ENCODE measurements around the gene PCDH15. TPM values are rescaled to one million over a fixed set of nuclear protein-coding genes. Genes with fewer than 3 reads are reported as not detected.
A peak's percentile ranks its signal among the peaks of the same experiment; 100 is the strongest.

Gene PCDH15
- total RNA-seq, 1 donor from 2014 or later: 3.2 TPM

- H3K9me3 ChIP-seq: no peaks in the 10 kb centered on the region
- no peak overlapping the region for H3K27ac ChIP-seq
- H3K4me1 ChIP-seq: no peaks in the 10 kb centered on the region
- no peaks in the 10 kb centered on the region for H3K27me3 ChIP-seq
- H3K36me3 ChIP-seq: no peaks in the 10 kb centered on the region
- intact Hi-C loops (cut with DNase I): no loop called here
- ATAC-seq (no peak), DNase-seq (no peak)
- no peak overlapping the region for H3K4me3 ChIP-seq
- TF ChIP-seq CTCF (IDR thresholded peaks at IDR 0.05): no peak
These were observed 735.9 kb downstream of the PCDH15 start for GRCh38 chr10:54065106-54065505.

- ATAC-seq: peak; percentile 14
These were observed 736.8 kb downstream of the PCDH15 start for GRCh38 chr10:54064215-54064614.

GRCh38 chr10:54063514-54063913 is 737.5 kb downstream of the PCDH15 start:
- ATAC-seq (no peak), DNase-seq (no peak)
- Histone ChIP-seq H3K4me3 (no peak overlapping the region), H3K27ac (no peak overlapping the region), H3K36me3 (no peaks in the 10 kb centered on the region), H3K27me3 (no peaks in the 10 kb centered on the region), H3K9me3 (no peaks in the 10 kb centered on the region), H3K4me1 (no peaks in the 10 kb centered on the region)
- TF ChIP-seq CTCF (IDR thresholded peaks at IDR 0.05): no peak
- intact Hi-C loops (cut with DNase I): no loop called here

More at GRCh38 chr10:54064215-54064614, 736.8 kb downstream of the PCDH15 start:
- H3K36me3 ChIP-seq: no peaks in the 10 kb centered on the region
- DNase-seq: no peak
- H3K4me1 ChIP-seq: no peaks in the 10 kb centered on the region
- no peaks in the 10 kb centered on the region for H3K27me3 ChIP-seq
- H3K27ac ChIP-seq: no peak overlapping the region
- intact Hi-C loops (cut with DNase I): no loop called here
- no peaks in the 10 kb centered on the region for H3K9me3 ChIP-seq
- H3K4me3 ChIP-seq: no peak overlapping the region
- TF ChIP-seq CTCF (IDR thresholded peaks at IDR 0.05): no peak

- DNase-seq (no peak), ATAC-seq (no peak)
- TF ChIP-seq CTCF (IDR thresholded peaks at IDR 0.05): no peak
- Histone ChIP-seq H3K36me3 (no peaks in the 10 kb centered on the region), H3K4me3 (no peak overlapping the region), H3K9me3 (no peaks in the 10 kb centered on the region), H3K27me3 (no peaks in the 10 kb centered on the region), H3K27ac (no peak overlapping the region), H3K4me1 (no peaks in the 10 kb centered on the region)
- intact Hi-C loops (cut with DNase I): no loop called here
These were observed 740.5 kb downstream of the PCDH15 start for GRCh38 chr10:54060572-54060971.

- Histone ChIP-seq H3K4me1 (no peaks in the 10 kb centered on the region), H3K27ac (no peak overlapping the region), H3K4me3 (no peak overlapping the region), H3K27me3 (no peaks in the 10 kb centered on the region), H3K9me3 (no peaks in the 10 kb centered on the region), H3K36me3 (no peaks in the 10 kb centered on the region)
- TF ChIP-seq CTCF (IDR thresholded peaks at IDR 0.05): no peak
- DNase-seq (no peak), ATAC-seq (no peak)
- intact Hi-C loops (cut with DNase I): no loop called here
These were observed 743.7 kb downstream of the PCDH15 start for GRCh38 chr10:54057357-54057756.

GRCh38 chr10:54026340-54026739 is 774.7 kb downstream of the PCDH15 start:
- Histone ChIP-seq H3K4me1 (no peaks in the 10 kb centered on the region), H3K4me3 (no peak overlapping the region), H3K9me3 (no peaks in the 10 kb centered on the region), H3K36me3 (no peaks in the 10 kb centered on the region), H3K27me3 (no peaks in the 10 kb centered on the region), H3K27ac (no peak overlapping the region)
- no peak for DNase-seq
- TF ChIP-seq CTCF (IDR thresholded peaks at IDR 0.05): no peak
- intact Hi-C loops (cut with DNase I): no loop called here
- no peak for ATAC-seq
